HG02938 (cell line): ENCODE measurements around the gene CMIP.
A peak's percentile ranks its signal among the peaks of the same experiment; 100 is the strongest.
"Not testable (repeated sequence)": the region's sequence is repeated elsewhere in the genome, so short reads cannot be mapped to it uniquely, and the experiment has no call there.

Source experiments
- ATAC-seq: cut with Tn5 transposase; IDR thresholded peaks from one replicate; pipeline ENCODE4 v1.9.1; 2021; ENCODE audit warnings: mild to moderate bottlenecking, moderate library complexity; ENCODE audit not compliant: unreplicated experiment

The CMIP gene

GRCh38 chr16:81421126-81421525 is 23.5 kb upstream of the CMIP start:
- ATAC-seq: no peak

GRCh38 chr16:81421536-81421935 is 23.1 kb upstream of the CMIP start:
- ATAC-seq: no peak

- ATAC-seq: not testable (repeated sequence)
Observed at GRCh38 chr16:81422153-81422552, 22.5 kb upstream of the CMIP start.

GRCh38 chr16:81424771-81425170 is 19.8 kb upstream of the CMIP start:
- ATAC-seq: no peak

GRCh38 chr16:81427219-81427618 is 17.4 kb upstream of the CMIP start:
- ATAC-seq: no peak

GRCh38 chr16:81429045-81429521 is 15.5 kb upstream of the CMIP start:
- no peak for ATAC-seq

GRCh38 chr16:81431554-81432353 is 12.9 kb upstream of the CMIP start:
- peak; percentile 36 for ATAC-seq

- ATAC-seq: no peak
Observed at GRCh38 chr16:81432937-81433557, 11.6 kb upstream of the CMIP start.

GRCh38 chr16:81435103-81435502 is 9.5 kb upstream of the CMIP start:
- no peak for ATAC-seq

GRCh38 chr16:81435567-81435966 is 9.0 kb upstream of the CMIP start:
- ATAC-seq: no peak

GRCh38 chr16:81436386-81436785 is 8.2 kb upstream of the CMIP start:
- no peak for ATAC-seq

- ATAC-seq: no peak
Observed at GRCh38 chr16:81437865-81438264, 6.7 kb upstream of the CMIP start.

- no peak for ATAC-seq
Observed at GRCh38 chr16:81440888-81441761, 3.5 kb upstream of the CMIP start.

- ATAC-seq: no peak
Observed at GRCh38 chr16:81442220-81442915, 2.2 kb upstream of the CMIP start.

GRCh38 chr16:81442916-81443687 is 1.5 kb upstream of the CMIP start:
- ATAC-seq: no peak

- ATAC-seq: no peak
Observed at GRCh38 chr16:81443688-81444447, 740 bp upstream of the CMIP start.

- no peak for ATAC-seq
Observed at GRCh38 chr16:81445143-81445961, 744 bp downstream of the CMIP start.
